GM18508 (cell line): ENCODE data around the gene CES3.

Source experiments
- ATAC-seq: cut with Tn5 transposase; IDR thresholded peaks from one replicate; pipeline ENCODE4 v1.9.1; 2021; ENCODE audit warnings: moderate number of reproducible peaks; ENCODE audit not compliant: insufficient read depth, unreplicated experiment

The CES3 gene

DNA sequence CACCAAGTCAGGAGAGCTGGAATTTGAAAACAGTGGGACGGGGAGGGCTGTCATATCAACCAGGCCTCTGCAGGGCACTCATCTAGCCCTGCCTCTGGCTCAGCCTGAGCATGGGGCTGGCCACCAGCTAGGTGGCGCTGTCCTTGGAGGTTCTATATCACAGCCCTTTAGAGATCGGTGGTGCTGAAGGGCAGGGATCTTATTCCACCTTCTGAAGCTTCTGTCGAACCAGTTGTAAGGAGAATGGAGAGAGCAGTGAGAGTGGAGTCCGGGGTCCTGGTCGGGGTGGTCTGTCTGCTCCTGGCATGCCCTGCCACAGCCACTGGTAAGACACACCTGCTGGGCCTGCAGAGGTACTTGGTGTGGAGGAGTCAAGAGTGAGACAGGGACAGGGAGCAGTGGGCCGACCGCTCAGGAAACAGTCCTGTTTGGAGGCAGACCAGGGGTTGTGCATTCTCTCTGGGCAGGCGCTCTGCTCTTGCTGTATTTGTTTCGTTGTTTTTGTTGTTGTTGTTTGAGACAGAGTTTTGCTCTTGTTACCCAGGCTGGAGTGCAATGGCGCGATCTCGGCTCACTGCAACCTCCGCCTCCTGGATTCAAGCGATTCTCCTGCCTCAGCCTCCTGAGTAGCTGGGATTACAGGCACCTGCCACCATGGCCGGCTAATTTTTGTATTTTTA is at the start of gene CES3:
CES3 (plus strand) TSS at position 202 of the 680 bp plus-strand sequence; CDS start at position 244, 42 bp downstream.
- no peak for ATAC-seq

DNA sequence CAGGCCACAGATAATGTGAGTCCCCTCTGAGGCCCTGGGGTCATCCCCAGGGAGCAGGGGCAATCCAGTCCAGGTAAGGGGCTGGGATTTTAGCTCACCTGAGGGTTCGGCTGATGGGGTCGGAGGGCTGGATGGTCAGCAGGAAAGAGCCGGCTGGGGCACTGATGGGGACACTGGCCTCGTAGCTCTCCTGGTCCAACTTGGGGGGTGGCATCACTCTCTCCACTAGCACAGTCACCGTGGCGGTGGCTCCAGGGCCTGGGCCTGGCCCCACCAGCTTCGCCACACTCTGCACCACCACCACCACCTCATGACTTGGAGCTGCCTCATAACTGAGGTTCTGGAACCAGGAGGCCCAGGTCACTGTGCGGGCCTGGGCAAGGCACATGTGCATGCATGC is 49.3 kb upstream of the CES3 start:
- no peak for ATAC-seq

GRCh38 chr16:66913081-66913480 is 48.0 kb upstream of the CES3 start:
- ATAC-seq, result no peak

DNA sequence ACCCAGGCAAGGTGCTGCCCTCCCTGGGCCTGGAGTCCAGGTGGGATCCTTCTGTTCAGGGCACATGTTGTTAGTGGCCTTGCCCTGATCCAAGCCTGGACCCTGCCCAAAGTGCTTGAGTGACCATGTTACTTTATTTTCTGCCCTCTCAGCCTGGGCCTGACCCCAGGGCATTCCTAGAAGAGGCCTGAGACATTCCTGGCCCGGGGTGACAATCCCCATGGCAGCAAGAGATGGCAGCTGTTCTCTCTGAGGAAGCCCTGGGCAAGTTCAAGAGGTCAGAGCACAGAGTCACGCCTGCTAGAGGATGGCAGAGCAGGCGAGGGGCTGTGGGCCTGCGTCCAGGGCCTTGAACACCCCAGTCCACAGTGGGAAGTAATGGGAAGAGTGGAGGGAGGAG is 47.4 kb upstream of the CES3 start:
- ATAC-seq, result no peak

GRCh38 chr16:66914541-66914940 is 46.5 kb upstream of the CES3 start:
- no peak for ATAC-seq

GRCh38 chr16:66915041-66915440 is 46.0 kb upstream of the CES3 start:
- no peak for ATAC-seq

DNA sequence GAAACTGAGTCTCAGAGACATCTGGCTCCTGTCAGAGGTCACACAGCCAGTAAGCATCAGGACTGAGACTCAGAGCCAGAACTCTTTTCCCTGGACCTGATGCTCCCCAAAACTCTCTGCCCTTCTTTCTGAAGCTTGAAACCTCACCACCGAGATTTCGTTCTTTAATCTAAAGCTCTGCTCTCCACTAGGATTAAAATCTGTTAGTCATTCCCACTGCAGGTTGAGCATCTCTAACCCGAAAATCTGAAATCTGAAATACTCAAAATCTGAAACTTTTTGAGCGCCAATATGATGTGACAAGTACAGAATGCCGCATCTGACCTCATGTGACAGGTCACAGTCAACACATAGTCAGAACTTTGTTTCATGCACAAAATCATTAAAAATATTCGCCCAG is 44.5 kb upstream of the CES3 start:
- no peak for ATAC-seq

GRCh38 chr16:66917741-66918140 is 43.3 kb upstream of the CES3 start:
- no peak for ATAC-seq

GRCh38 chr16:66918355-66918754 is 42.7 kb upstream of the CES3 start:
- ATAC-seq, result no peak

- no peak for ATAC-seq
These were observed 42.1 kb upstream of the CES3 start, which contains the start of gene CDH16 for GRCh38 chr16:66918803-66919568. Gene CDH16 (minus strand): TSS chr16:66918885. CDS start chr16:66918065, 820 bp downstream.

DNA sequence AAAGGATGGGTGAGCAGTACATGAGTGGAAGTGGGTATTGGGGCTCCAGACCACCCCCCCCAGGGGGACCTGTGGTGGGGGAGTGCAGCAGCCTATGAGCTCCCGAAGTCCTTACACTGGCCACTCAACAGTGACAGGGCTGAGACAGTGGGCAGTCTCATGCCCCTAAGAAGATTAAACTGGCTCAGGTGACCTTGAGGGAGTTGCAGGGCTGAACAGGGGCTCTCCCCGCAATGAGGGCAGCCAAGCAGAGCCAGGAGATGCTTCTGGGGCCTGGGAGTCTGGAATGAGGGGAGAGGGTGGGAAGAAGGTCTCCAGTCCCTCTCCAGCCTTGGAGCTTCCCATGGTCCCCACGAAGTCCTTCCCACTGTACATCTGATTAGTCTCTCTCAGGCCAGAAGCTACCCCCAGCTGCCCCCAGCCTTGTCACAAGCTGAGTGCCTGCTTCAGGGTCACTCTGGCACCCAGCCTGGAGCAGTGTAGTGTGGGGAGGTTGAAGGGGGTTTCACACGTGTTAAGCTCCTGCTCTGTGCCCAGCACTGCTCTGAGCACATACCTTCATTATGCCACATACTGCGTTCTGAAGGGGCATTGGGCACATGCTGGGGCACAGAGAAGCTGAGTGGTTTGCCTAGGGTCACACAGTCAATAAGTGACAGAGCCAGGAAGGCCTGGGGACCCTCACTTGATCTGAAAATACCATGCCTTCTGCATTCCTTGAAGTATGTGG is 41.3 kb upstream of the CES3 start:
- ATAC-seq, result no peak

- ATAC-seq, result no peak
These were observed 40.8 kb upstream of the CES3 start for GRCh38 chr16:66920299-66920590.

DNA sequence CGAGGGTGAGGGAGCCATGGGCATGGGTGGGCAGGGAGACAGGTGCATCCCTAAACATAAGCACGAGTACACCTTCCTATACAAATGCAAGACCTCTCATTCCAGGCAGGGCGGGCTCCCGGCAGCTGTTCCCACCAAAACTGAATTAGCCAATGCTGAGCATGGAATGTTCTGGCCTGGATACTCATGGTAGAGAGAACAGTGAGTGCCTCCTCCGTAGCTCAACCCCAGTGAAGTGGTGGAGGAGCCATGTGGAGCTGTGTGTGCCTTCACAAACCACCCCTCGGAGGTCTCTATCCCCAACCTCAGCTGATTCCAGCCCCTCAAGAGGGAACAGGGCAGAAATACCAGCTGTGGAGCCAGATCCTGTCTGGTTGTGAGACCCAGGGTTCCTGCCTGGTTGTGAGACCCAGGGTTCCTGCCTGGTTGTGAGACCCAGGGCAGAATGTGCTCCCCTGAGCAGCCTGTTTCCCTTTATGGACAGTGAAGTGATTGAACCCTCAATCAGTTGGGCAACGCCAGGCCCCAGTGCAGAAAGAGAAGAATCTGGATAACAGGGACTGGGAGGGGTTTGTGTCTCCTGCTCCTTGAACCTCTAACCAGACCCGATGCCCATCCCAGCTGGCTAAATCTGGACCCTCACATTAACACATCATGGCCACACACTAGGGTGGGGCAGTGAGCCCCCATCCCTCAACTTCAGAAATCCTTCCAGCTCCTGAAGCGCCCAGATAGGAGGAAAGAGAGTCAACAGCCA is 40.0 kb upstream of the CES3 start:
- no peak for ATAC-seq

DNA sequence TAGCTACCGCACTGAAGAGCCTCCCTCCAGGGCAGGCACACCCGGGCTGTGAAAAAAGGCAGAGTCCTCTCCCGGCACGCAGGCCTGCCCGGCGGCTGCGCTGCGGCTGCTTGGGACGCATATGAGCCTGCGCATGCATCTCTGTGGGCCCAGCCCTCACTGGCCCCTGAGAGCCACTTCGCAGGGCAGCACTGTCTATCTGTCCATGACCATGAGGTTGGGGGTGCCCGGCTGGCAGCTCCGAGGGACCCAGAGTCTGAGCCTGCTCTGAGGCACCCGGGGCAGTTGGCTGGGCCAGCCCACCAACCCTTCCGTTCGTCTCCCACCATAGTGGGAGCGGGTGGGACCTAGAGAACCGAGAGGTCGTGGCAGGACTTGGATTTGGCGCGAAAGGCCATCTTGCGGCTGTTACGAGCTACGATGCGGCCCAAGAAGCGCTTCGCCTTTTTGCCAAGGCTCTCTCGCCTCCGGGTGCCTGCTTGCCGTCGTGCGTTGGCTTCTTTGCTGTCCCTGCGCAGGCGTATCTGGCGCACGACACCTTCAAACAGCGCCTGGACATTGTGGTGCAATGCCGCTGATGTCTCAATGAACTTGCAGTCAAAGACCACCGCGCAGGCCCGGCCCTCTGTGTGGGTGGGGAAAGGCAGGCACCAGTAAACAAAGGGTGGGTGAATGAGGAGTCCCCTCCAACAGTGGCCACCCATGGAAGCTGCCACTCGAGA is 39.2 kb upstream of the CES3 start:
- no peak for ATAC-seq

DNA sequence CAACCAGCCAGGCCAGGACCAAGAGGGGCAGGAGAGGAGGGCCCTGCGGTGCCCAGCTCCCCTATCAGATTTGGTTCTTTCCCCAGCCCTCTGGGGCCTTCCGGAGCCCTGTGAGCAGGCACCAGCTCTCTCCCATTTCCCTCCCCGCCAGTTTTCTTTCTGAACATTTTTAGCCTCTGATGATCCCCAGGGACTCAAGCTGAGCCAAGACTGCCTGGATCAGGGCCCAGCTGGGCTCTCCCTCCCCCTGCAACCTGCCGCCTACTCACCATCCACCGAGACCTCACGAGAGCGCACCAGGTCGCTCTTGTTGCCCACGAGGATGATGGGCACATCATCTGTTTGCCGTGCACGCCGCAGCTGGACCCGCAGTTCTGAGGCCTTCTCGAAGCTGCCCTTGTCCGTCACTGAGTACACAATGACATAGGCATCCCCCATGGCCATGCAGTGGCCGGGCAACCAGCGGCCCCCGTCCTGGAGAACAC is 37.8 kb upstream of the CES3 start:
- ATAC-seq, result no peak

DNA sequence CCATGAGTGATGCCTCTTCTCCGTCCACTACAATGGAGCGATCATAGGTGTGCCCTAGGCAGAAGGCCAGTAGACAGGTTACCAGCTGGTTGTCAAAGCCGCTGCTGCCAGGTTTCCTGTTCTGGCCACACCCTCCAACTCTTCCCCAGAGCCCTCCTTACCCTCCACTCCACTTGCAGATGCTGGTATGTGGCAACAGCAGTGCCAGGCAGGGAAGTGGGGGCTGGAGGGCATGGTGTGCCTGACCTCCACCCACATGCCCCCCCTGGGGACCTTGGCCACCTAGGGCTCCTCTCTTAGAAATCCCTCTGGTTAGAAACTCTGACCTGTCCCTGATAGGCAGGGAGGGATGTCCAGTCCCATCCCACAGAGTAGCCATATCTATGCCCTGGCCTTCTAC is 37.2 kb upstream of the CES3 start:
- ATAC-seq, result no peak

DNA sequence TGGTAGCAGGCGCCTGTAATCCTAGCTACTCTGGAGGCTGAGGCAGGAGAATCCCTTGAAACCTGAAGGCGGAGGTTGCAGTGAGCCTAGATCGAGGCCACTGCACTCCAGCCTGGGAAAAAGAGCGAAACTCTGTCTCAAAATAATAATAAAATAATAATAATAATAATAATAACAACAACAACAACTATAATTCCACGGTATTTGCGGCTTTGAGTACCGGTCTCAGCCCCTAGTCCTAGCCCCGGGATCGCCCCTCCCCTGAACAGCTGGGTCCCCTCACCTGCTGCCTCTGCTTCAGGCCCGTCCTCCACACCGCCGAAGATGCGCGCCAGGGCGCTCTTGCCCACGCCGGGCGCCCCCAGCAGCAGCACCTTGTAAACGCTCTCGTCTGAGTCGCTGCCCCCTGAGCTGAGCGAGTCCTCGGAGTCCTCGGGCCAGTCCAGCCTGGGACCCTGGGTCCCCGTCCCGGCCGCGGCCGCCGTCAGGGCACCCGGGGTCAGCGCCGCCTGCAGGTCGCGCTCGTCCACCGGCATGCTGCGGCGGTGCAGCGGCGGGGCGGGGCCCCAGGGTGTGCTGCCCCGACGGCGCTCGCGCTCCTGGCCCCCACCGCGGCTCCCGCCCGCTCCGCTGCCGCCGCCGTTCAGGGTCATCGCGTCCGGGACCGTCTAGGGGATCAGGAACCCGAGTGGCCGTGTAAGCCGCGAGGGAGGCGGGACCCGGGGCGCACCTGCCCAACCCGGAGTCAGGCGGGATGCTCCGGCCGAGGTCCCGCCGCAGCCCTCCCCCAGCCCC is 36.3 kb upstream of the CES3 start:
- no peak for ATAC-seq

- ATAC-seq, result no peak
These were observed 35.7 kb upstream of the CES3 start, which contains the start of gene RRAD for GRCh38 chr16:66925322-66925840. Gene RRAD (minus strand): TSS chr16:66925535. CDS start chr16:66925179, 356 bp downstream.
